SU-DHL-6 (cell line): ENCODE results near the gene NME3.

ENCODE experiments used
- H2AFZ ChIP-seq: fragments of 200-600 bp; sonication (generic); 2 replicates; pipeline ENCODE4 v1.6.1; 2014; ENCODE audit warnings: low read depth, mild to moderate bottlenecking, moderate library complexity, mixed read lengths, antibody characterized with exemption, low read length; ENCODE audit not compliant: severe bottlenecking
- H3F3A ChIP-seq: fragments of 200-600 bp; shearing (Covaris generic); 2 replicates; pipeline ENCODE4 v1.6.0; 2016; ENCODE audit warnings: antibody characterized with exemption, mild to moderate bottlenecking; ENCODE audit not compliant: insufficient read depth
- H3K27ac ChIP-seq: fragments of 200-600 bp; sonication (generic); 2 replicates; pipeline ENCODE4 v1.5.1; 2016; ENCODE audit warnings: low read depth, mild to moderate bottlenecking, low read length, moderate library complexity, mixed read lengths
- H3K27me3 ChIP-seq: fragments of 200-600 bp; sonication (generic), shearing (Covaris generic); 2 replicates; pipeline ENCODE4 v1.6.0; 2014; ENCODE audit warnings: mild to moderate bottlenecking, low read length
- H3K36me3 ChIP-seq: fragments of 200-600 bp; sonication (generic); 2 replicates; pipeline ENCODE4 v1.6.1; 2014; ENCODE audit warnings: mild to moderate bottlenecking, low read length, mixed read lengths
- H3K4me2 ChIP-seq: fragments of 300-600, 200-600 bp; shearing (Covaris generic), sonication (generic); 2 replicates; pipeline ENCODE4 v1.6.0; 2014; ENCODE audit warnings: low read length, low read depth, mild to moderate bottlenecking; ENCODE audit not compliant: poor library complexity, severe bottlenecking
- H3K4me3 ChIP-seq: fragments of 200-600 bp; sonication (generic); 2 replicates; pipeline ENCODE4 v1.5.1; 2014; ENCODE audit warnings: antibody characterized with exemption, low read length, mild to moderate bottlenecking, mixed read lengths; ENCODE audit not compliant: insufficient read depth, poor library complexity, severe bottlenecking
- H3K79me2 ChIP-seq: fragments of 200-600 bp; sonication (generic); 2 replicates; pipeline ENCODE4 v1.6.1; 2014; ENCODE audit warnings: mild to moderate bottlenecking, low read length, moderate library complexity; ENCODE audit not compliant: insufficient read depth
- H3K9ac ChIP-seq: fragments of 200-600 bp; sonication (generic); 2 replicates; pipeline ENCODE4 v1.7.0; 2014; ENCODE audit warnings: mild to moderate bottlenecking, low read length
- H3K9me2 ChIP-seq: fragments of 200-600 bp; sonication (generic); replicated peaks from 2 replicates; pipeline ENCODE4 v1.6.1; 2014; ENCODE audit warnings: low read length; ENCODE audit not compliant: insufficient read depth
- H3K9me3 ChIP-seq: fragments of 200-600 bp; sonication (generic); 2 replicates; pipeline ENCODE4 v1.6.1; 2014; ENCODE audit warnings: low read length, mixed read lengths; ENCODE audit not compliant: insufficient read depth
- H4K20me1 ChIP-seq: fragments of 200-600 bp; sonication (generic); 2 replicates; pipeline ENCODE4 v1.6.1; 2014; ENCODE audit warnings: low read depth, mild to moderate bottlenecking, antibody characterized with exemption, low read length, moderate library complexity, mixed read lengths
- EZH2phosphoT487 ChIP-seq: fragments of 200-600 bp; sonication (generic), shearing (Covaris generic); conservative IDR thresholded peaks from 2 replicates; pipeline ENCODE4 v1.6.1; 2018; ENCODE audit warnings: mild to moderate bottlenecking, antibody characterized with exemption, low read length, moderate library complexity, mixed read lengths
- TF ChIP-seq, protein P1 (sequence below): fragments of 200-600 bp; sonication (generic); IDR thresholded peaks from one replicate; pipeline ENCODE4 v1.5.1; 2017; ENCODE audit warnings: antibody characterized with exemption, mild to moderate bottlenecking, low read length, moderate library complexity; ENCODE audit not compliant: insufficient read depth, poor library complexity, severe bottlenecking

The NME3 gene

DNA sequence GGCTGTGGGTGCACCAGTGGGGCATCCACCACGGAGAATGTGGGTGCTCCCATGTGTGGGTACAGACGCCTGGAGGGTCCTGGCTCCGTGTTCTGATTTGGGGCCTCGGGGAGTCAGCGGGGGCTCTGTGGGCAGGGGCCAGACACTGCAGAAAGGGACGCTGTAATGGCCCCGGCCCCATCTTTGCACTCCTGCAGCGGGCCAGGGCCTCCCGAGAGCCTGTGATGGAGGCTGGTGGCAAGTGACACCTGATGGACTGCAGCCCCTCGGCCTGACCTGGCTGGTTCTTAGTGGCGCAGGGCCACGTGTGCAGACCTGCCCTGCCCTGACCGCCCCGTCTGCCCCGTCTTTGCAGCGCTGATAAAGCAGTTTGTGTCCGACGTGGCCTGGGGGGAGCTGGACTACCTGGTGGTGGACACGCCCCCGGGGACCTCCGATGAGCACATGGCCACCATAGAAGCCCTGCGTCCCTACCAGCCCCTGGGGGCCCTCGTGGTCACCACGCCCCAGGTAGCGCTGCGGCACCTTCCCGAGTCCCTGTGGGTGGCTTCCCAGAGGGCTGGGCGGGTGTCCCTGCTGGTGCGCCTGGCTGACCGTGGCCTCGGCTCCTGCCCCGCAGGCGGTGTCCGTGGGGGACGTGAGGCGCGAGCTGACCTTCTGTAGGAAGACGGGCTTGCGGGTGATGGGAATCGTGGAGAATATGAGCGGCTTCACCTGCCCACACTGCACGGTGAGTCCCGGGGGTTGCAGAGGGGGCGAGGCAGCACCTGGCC is 16.2 kb upstream of the NME3 start:
- Histone ChIP-seq H3K36me3 (no peaks in the 10 kb centered on the region), H3K27ac (no peak overlapping the region), H4K20me1 (no peaks in the 10 kb centered on the region), H3K27me3 (no peaks in the 10 kb centered on the region), H3F3A (no peaks in the 10 kb centered on the region), H3K9me2 (no peaks in the 10 kb centered on the region), H3K9me3 (no peaks in the 10 kb centered on the region), H3K4me2 (no peak overlapping the region), H3K79me2 (peaks cover 32% of the 10 kb centered on the region), H2AFZ (no peak overlapping the region), H3K4me3 (no peak overlapping the region), H3K9ac (no peak overlapping the region)
- TF ChIP-seq, protein P1, sequence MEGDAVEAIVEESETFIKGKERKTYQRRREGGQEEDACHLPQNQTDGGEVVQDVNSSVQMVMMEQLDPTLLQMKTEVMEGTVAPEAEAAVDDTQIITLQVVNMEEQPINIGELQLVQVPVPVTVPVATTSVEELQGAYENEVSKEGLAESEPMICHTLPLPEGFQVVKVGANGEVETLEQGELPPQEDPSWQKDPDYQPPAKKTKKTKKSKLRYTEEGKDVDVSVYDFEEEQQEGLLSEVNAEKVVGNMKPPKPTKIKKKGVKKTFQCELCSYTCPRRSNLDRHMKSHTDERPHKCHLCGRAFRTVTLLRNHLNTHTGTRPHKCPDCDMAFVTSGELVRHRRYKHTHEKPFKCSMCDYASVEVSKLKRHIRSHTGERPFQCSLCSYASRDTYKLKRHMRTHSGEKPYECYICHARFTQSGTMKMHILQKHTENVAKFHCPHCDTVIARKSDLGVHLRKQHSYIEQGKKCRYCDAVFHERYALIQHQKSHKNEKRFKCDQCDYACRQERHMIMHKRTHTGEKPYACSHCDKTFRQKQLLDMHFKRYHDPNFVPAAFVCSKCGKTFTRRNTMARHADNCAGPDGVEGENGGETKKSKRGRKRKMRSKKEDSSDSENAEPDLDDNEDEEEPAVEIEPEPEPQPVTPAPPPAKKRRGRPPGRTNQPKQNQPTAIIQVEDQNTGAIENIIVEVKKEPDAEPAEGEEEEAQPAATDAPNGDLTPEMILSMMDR: no peak
- no peak for TF ChIP-seq EZH2phosphoT487

DNA sequence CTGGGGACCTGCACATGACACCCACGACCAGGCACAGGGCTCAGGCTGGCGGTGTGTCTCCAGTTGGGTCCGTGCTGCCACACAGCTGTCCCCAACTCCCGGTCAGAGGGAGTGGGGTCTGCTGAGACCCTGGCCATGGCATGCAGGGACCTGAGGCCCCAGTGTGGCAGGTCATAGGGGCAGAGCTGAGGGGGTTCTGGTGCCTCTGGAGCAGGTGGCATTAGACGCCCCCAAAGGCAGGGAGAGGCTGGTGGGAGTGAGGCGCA is 15.6 kb upstream of the NME3 start:
- TF ChIP-seq, protein P1: no peak
- no peak for TF ChIP-seq EZH2phosphoT487
- Histone ChIP-seq H3F3A (no peaks in the 10 kb centered on the region), H3K27me3 (no peaks in the 10 kb centered on the region), H3K9me2 (no peaks in the 10 kb centered on the region), H3K79me2 (peaks cover 32% of the 10 kb centered on the region), H3K27ac (no peak overlapping the region), H3K36me3 (no peaks in the 10 kb centered on the region), H3K4me2 (no peak overlapping the region), H2AFZ (no peak overlapping the region), H3K9ac (no peak overlapping the region), H3K9me3 (no peaks in the 10 kb centered on the region), H4K20me1 (no peaks in the 10 kb centered on the region), H3K4me3 (no peak overlapping the region)

DNA sequence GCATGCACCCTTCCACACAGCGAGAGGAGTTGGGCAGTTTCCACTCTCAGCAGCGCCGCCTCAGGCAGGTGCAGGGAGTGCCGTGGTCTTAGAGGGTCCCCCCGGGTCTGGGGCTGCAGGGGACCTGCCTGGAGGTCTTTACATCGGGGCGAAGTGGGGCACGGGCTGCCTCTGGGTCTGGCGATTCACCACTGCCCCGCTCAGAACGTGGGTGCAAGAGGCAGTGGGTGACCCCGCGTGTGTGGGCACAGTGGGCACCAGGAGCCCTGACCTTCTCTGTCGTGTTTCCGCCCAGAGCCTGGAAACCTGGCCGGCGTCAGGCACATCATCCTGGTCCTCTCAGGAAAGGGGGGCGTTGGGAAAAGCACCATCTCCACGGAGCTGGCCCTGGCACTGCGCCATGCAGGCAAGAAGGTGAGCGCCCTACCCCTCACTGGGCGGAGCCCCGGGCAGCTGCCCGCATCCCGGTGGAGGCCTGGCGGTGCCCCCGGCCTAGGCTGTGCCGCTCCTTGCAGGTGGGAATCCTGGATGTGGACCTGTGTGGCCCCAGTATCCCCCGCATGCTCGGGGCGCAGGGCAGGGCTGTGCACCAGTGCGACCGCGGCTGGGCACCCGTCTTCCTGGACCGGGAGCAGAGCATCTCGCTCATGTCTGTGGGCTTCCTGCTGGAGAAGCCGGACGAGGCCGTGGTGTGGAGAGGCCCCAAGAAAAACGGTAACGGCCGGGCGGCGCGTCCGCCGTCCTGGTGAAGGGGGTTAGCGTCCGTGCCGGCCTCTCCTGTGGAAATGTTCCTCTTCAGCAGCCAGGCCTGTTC is 15.1 kb upstream of the NME3 start:
- Histone ChIP-seq H3K4me3 (no peak overlapping the region), H3K36me3 (no peaks in the 10 kb centered on the region), H3K9me2 (no peaks in the 10 kb centered on the region), H3K9me3 (no peaks in the 10 kb centered on the region), H3K79me2 (peaks cover 32% of the 10 kb centered on the region), H3F3A (no peaks in the 10 kb centered on the region), H3K27ac (no peak overlapping the region), H3K4me2 (no peak overlapping the region), H3K27me3 (no peaks in the 10 kb centered on the region), H4K20me1 (no peaks in the 10 kb centered on the region), H3K9ac (no peak overlapping the region), H2AFZ (no peak overlapping the region)
- TF ChIP-seq EZH2phosphoT487: no peak
- TF ChIP-seq, protein P1: no peak
